Measurements from ENCODE around the gene ARHGAP44. TPM values are rescaled to one million over a fixed set of nuclear protein-coding genes. Genes with fewer than 3 reads are reported as not detected.

ARHGAP44 gene
- total and polyA plus RNA-seq, 2 experiments from 2014 or later: 5.8 to 16.4 TPM

DNA sequence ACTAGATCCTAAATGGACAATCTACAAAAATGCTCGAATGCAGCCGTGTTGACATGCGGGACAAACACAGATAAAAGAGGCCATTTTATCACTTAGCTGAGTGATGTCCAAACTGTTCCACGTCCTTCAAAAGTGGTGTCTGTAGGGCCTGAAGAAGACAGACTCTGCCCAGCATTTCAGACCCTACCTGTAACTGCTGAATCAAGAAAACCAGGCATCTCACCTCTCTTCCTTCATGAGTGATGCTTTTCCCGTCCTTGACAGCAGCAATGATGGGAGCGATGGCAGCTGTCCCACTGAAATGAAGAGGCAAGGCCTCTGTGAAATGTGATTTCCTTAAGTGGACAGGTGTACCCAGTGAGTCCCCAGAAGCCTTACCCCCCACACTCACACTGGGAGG, 216.2 kb downstream of the ARHGAP44 start:
- Mint-ChIP-seq H3K36me3 (ENCODE audit: low read depth) (peaks cover 62% of the 10 kb centered on the region), H3K27me3 (ENCODE audit: insufficient read depth, low read depth, poor library complexity) (no peaks in the 10 kb centered on the region), H3K9me3 (no peaks in the 10 kb centered on the region), H3K27ac (no peak overlapping the region), H3K4me1 (no peaks in the 10 kb centered on the region), H3K4me3 (no peak overlapping the region)
- no peak for ATAC-seq
- H3K27ac ChIP-seq (ENCODE audit: low read depth): no peak overlapping the region
- no peaks in the 10 kb centered on the region for H3F3A ChIP-seq (replicated peaks; ENCODE audit: low read depth)
- H3K9me2 ChIP-seq (ENCODE audit: insufficient read depth): no peaks in the 10 kb centered on the region
- no peak overlapping the region for H2AFZ ChIP-seq
- no peaks in the 10 kb centered on the region for H3K27me3 ChIP-seq (ENCODE audit: insufficient read depth)
- H3K79me2 ChIP-seq (replicated peaks; ENCODE audit: insufficient read depth): peaks cover 10% of the 10 kb centered on the region; the same call in 1 of the 2 replicates
- no peaks in the 10 kb centered on the region for H3K4me1 ChIP-seq (ENCODE audit: insufficient read depth)
- H3K4me3 ChIP-seq: no peak overlapping the region
- no peak overlapping the region for H3K4me2 ChIP-seq
- H3K36me3 ChIP-seq (ENCODE audit: insufficient read depth): peaks cover 72% of the 10 kb centered on the region
- peaks cover 27% of the 10 kb centered on the region for H4K20me1 ChIP-seq (replicated peaks; ENCODE audit: insufficient read depth)
- DNase-seq (ENCODE audit: low spot score): no peak
- TF ChIP-seq ZNF331 (CRISPR knock-in tag; IDR thresholded peaks at IDR 0.05; ENCODE audit: low read depth) (no peak), JUNB (IDR thresholded peaks at IDR 0.05; ENCODE audit: unreplicated experiment) (no peak), REST (IDR thresholded peaks at IDR 0.05; ENCODE audit: unreplicated experiment) (no peak), CREB1 (CRISPR knock-in tag; IDR thresholded peaks at IDR 0.05; ENCODE audit: low read depth) (no peak), POLR2AphosphoS5 (IDR thresholded peaks at IDR 0.05; ENCODE audit: low read depth) (no peak), NANOG (IDR thresholded peaks at IDR 0.05; ENCODE audit: borderline replicate concordance) (no peak)
- TF ChIP-seq, protein P1, sequence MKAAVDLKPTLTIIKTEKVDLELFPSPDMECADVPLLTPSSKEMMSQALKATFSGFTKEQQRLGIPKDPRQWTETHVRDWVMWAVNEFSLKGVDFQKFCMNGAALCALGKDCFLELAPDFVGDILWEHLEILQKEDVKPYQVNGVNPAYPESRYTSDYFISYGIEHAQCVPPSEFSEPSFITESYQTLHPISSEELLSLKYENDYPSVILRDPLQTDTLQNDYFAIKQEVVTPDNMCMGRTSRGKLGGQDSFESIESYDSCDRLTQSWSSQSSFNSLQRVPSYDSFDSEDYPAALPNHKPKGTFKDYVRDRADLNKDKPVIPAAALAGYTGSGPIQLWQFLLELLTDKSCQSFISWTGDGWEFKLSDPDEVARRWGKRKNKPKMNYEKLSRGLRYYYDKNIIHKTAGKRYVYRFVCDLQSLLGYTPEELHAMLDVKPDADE (IDR thresholded peaks at IDR 0.05): no peak
- TF ChIP-seq, protein P2, sequence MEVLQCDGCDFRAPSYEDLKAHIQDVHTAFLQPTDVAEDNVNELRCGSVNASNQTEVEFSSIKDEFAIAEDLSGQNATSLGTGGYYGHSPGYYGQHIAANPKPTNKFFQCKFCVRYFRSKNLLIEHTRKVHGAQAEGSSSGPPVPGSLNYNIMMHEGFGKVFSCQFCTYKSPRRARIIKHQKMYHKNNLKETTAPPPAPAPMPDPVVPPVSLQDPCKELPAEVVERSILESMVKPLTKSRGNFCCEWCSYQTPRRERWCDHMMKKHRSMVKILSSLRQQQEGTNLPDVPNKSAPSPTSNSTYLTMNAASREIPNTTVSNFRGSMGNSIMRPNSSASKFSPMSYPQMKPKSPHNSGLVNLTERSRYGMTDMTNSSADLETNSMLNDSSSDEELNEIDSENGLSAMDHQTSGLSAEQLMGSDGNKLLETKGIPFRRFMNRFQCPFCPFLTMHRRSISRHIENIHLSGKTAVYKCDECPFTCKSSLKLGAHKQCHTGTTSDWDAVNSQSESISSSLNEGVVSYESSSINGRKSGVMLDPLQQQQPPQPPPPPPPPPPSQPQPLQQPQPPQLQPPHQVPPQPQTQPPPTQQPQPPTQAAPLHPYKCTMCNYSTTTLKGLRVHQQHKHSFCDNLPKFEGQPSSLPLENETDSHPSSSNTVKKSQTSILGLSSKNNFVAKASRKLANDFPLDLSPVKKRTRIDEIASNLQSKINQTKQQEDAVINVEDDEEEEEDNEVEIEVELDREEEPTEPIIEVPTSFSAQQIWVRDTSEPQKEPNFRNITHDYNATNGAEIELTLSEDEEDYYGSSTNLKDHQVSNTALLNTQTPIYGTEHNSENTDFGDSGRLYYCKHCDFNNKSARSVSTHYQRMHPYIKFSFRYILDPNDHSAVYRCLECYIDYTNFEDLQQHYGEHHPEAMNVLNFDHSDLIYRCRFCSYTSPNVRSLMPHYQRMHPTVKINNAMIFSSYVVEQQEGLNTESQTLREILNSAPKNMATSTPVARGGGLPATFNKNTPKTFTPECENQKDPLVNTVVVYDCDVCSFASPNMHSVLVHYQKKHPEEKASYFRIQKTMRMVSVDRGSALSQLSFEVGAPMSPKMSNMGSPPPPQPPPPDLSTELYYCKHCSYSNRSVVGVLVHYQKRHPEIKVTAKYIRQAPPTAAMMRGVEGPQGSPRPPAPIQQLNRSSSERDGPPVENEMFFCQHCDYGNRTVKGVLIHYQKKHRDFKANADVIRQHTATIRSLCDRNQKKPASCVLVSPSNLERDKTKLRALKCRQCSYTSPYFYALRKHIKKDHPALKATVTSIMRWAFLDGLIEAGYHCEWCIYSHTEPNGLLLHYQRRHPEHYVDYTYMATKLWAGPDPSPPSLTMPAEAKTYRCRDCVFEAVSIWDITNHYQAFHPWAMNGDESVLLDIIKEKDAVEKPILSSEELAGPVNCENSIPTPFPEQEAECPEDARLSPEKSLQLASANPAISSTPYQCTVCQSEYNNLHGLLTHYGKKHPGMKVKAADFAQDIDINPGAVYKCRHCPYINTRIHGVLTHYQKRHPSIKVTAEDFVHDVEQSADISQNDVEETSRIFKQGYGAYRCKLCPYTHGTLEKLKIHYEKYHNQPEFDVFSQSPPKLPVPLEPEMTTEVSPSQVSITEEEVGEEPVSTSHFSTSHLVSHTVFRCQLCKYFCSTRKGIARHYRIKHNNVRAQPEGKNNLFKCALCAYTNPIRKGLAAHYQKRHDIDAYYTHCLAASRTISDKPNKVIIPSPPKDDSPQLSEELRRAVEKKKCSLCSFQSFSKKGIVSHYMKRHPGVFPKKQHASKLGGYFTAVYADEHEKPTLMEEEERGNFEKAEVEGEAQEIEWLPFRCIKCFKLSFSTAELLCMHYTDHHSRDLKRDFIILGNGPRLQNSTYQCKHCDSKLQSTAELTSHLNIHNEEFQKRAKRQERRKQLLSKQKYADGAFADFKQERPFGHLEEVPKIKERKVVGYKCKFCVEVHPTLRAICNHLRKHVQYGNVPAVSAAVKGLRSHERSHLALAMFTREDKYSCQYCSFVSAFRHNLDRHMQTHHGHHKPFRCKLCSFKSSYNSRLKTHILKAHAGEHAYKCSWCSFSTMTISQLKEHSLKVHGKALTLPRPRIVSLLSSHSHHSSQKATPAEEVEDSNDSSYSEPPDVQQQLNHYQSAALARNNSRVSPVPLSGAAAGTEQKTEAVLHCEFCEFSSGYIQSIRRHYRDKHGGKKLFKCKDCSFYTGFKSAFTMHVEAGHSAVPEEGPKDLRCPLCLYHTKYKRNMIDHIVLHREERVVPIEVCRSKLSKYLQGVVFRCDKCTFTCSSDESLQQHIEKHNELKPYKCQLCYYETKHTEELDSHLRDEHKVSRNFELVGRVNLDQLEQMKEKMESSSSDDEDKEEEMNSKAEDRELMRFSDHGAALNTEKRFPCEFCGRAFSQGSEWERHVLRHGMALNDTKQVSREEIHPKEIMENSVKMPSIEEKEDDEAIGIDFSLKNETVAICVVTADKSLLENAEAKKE (CRISPR knock-in tag; IDR thresholded peaks at IDR 0.05): no peak

Measured in GM23338 (cell line).